NCI-H2196 treated with DMSO at 0.1 percent for 48 hours (cell line): ENCODE data around the gene HMG20A.
"Not testable (repeated sequence)": the region's sequence is repeated elsewhere in the genome, so short reads cannot be mapped to it uniquely, and the experiment has no call there.

Experiments used
- DNase-seq: peaks from one replicate; lab custom pipeline; 2025; ENCODE audit not compliant: unreplicated experiment; lab: John Stamatoyannopoulos, UW

Gene HMG20A

DNA sequence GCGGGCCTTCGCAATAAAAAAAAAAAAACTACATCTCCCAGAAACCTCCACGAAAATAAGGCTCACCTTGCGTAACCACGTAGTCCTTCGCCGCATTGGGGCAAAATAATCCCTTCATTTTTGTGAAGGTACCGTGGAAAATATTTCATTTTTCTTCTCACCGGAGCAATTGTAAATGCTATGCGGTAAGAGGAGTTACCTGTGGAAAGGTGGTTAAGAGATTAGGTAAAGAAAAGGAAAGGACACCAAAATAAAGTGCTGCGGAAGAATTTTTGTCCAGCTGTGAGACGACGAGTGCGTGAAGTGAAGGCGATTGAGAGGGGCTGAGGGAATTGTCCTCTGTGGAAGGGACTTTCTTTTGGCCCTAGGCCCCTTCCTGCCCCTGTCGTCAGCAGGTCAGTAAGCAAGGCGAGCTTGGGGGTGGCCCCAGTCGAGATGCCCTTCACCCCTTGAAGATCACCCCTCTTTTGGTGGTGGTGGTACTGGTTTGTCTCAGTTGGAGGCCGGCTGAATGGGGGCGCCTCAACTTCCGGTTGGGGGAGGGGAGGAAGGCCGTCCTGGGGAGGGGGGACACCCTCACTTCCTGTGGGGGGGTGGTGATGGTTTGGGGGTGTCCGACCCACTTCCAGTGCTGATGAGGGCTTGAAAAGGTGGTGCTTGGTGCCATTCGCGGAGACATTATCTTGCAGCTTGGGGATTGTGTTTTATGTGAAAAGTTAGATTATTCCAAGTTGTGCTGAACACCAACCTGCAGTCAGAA lies at the start of gene HMG20A:
TSS of gene HMG20A (plus strand) at position 279 of the 760 bp plus-strand sequence. CDS start 37,520 bp downstream, outside the sequence.
- DNase-seq = peak; percentile 68

DNA sequence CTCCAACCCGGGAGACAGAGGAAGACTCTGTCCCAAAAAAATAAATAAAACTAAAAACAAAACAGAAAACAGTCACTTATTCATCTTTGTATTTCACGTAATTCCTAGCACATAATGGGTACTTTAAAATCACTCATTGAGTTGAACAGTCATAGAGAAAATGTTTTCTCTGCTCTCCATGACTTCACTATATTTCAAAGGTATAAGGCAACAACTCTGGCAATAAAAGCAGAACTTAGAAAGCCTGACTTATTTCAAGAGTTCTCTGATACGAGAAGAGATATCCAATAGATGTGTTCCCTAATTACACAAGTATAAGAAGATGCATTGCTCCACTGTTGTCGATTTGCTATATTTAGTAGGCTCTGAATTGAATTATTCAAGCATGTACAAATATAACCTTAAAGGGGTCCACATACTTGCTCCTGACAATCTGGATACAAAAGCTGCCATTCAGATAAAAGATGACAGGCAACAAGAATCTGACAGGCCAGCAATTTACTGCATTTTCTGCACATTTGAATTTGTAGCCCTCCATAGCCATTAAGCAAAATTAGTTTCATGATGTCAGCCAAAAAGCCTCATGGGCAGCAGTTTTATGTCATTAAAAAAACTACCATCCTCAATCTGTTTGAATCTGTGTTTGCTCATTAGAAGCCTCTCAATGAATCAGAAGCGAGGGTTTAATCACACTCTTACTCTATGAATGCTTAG lies 48.7 kb upstream of the HMG20A start:
- DNase-seq = no peak

DNA sequence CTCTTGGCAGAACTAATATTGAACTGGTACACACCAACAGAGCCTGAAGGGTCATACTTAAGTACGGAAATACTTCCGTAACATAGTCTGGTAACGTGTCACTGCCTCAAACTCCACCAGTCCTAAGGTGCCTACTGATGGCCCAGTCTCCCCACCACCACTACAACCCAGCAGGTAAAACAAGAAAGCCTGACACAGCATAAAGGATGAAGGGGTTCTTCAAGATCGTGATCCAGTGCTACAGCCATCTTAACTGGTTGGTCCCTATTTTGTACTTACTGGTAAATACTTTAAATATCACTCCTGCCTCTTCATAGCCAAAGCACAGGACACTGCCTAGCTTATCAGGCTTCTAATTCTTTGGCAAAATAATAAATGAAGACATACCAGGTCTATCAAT lies 47.2 kb upstream of the HMG20A start:
- DNase-seq = no peak

DNA sequence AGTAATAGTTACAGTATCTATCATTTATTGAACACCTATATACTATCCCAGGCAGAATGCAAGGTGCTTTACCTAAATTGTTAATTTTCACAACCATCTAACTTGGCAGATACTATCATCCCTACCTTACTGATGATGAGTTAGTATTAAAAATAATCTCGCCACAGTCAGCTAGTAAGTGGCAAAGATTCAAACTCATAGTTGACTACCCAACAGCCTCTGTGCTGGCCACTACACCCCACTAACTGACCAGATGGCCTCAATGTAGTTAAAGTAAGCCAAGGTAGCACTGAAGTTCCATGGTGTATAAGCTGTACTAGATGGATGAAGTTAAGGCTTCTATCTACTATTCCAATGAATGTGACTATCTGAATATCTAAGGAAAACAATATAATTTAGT lies 45.6 kb upstream of the HMG20A start:
- DNase-seq = no peak

DNA sequence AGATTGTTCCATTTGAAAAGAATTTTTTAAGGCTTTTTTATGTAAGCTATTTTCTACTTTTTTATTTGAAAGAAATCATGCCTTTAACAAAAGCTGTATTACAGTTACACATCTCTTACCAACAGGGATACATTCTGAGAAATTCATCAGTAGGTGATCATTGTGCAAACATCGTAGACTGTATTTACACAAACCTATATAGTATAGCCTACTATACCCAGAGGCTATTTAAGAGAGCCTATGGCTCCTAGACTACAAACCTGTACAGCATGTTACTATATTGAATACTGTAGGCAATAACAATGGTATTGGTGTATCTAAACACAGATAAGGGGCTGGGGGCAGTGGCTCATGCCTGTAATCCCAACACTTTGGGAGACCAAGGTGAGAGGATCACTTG lies 43.9 kb upstream of the HMG20A start:
- DNase-seq = no peak

DNA sequence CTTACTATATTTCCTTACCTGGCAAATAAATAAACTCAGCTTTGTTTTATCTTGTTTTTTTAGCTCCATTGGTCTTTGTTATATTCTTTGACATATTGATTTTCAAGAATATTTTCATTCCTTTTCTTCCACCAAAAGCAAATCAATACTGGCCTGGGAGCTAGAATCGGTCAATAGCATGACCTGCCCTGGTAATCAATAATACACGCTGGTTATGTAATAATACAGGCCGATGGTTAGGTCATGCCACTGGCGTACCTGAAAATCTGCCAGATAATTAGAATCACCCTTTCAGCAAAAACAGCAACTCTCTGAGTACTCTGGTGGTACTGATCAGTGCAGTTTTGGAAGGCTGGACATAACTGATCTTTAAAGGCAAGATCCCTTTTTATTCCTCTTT lies 40.7 kb upstream of the HMG20A start:
- no peak for DNase-seq

DNA sequence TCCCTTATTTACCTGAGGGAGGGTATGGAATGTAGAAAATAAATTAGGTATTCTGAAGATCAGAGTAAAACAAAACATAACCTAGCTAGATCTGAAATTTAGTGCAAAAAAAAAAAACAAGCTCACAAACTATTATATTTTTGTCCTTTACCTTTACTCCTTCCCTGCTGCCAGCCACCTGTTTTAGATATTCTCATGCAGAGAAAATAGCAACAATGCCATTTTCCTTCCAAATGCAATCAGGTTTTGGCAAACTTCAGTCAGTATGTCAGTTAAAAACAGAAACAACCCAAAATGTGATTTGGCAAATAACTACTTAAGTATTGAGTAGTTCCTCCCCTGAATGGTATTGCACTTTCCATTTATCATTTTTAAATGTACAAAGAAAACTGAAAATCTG lies 36.6 kb upstream of the HMG20A start:
- no peak for DNase-seq

DNA sequence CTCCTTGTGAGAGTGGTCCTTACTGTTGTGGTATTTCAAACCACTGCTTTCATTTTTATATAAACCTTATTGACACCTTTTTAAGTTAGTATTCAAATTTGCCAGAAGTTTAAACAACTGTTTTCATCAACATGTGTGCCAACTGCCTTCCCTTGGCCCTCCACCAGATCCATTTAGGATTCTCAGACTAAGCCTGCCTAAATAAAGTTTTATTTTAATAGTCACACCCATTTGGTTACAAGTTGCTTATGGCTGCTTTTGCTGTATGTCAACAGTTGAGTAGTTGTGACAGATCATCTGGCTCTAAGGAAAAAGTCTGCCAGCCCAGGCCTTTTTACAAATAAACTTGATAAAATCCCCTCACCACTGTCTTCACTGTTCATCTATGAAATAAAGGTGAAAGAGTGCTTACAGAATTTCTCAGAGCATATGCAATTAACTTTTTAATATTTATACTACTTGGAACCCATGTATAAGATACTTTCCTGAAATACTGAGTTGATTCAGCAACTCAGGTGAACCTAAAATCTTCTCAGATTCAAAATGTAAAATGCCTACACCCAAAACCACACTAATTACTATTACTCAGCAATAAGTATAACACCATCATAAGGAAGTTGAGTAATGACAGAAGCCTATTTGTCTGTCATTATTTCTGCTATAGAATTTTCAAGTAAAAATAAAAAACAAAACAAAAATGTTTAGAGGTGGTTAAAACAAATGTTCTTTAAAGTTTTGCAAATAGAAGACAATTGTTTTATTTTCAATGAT lies 35.9 kb upstream of the HMG20A start:
- no peak for DNase-seq

DNA sequence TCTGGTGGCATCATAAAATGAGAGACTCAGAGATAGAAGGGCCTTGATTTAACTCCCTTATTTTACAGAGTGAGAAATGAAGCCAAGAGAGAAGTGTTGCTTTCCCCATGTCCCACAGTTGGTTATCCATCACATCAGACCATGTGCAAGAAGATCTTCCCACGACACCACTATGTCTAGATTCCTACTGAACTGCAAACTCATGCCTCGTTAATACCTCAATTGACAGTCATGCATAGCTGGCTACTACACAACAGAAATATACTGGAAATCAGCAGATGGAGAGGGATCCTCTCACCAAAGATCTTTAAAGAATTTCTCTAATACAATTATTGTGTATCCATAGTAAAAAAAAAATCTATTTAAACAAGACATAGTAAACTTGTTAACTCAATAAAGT lies 34.1 kb upstream of the HMG20A start:
- no peak for DNase-seq

DNA sequence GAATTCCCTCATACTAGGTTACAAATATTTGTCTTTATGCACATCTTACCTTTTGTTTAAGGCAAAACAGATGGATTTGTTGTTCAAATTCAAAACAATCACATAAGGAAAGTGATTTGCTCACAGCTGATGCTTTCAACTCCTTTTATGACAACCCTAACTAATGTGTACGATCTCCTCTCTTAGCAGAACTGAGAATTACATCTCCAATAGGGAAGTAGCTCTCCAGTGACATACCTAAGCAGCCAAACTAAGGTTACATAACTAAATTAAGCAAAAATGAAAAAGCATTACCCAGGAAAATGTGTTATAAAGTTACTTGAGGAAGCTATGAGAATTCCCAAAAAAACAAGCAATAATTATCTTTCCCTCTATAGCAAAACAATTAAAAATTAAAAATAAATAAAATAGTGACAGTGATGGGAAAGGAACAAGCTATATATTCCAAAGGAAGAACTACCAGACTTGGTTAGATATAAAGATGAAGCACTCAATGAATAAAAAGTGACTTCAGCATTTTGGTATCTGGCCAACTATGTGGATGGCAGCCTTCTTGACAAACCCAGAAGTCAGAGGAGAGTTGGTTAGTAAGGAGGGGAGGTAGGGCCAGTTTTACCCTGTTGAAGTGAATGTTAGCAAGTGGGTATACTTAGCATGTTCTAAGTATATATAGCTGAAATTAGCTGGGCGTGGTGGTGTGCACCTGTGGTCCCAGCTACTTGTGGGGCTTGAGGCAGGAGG lies 33.2 kb upstream of the HMG20A start:
- DNase-seq = no peak

DNA sequence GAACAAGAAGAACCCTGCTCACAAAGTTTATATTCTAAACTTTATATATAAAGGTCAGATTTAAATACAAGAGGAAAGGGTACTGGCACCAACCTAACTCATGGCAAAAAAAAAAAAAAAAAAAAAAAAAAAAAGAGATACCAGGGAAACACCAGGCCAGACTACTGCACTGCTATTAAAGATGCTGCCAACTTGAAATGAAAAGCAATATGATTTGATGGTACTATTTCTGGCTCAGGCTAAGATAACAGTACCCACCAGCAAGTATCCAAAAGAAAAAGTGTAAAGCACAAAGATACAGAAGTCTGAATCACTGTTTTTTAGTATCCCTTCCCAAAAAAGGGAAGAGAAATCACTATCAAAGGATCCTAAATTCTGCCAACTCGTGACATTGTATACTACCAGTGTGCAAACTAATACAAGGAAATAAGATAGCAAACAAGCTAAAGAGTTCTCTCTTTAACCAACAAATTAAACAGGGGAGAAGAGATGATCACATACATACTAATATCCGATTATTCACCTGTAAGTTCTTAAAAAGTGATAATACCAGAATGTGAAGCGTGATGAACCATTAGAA lies 29.2 kb upstream of the HMG20A start:
- DNase-seq = no peak

DNA sequence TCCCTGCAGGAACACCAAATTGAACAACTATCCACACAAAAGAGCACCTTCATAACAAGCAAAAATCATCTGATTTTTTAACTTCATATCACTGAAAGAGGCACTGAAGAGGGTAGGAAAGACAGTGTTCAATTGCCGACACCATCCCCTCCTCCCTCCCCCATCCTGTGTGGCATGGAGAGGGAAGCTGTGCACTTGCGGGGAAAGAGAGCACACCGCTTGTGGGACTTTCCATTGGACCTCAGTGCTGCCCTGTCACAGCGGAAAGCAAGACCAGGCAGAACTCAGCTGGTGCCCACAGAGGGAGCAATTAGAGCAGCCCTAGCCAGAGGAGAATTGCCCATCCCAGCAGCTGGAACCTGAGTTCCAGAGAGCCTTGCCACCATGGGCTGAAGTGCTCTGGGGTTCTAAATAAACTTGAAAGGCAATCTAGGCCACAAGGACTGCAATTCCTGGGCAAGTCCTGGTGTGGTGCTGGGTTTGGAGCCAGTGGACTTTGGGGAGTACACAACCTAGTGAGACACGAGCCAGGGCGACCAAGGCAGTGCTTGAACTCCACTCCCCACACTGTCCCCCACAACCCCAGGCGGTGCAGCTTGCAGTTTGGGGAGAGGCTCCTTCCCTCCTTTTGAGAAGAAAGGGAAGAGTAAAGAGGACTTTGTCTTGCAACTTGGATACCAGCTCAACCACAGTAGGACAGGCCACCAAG lies 27.8 kb upstream of the HMG20A start:
- DNase-seq = no peak

DNA sequence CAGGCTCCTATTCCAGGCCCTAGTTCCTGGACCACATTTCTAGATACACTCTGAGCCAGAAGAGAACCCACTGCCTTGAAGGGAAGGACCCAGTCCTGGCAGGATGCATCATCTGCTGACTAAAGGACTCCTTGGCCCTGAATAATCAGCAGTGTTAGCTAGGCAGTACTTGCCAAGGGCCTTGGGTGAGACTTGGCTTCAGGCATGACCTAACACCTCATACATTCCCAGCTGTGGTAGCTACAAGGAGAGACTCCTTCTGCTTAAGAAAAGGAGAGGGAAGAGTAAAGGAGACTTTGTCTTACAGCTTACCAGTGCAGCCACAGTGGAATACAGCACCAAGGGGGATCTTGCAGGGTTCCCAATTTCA lies 27.2 kb upstream of the HMG20A start:
- DNase-seq = no peak

DNA sequence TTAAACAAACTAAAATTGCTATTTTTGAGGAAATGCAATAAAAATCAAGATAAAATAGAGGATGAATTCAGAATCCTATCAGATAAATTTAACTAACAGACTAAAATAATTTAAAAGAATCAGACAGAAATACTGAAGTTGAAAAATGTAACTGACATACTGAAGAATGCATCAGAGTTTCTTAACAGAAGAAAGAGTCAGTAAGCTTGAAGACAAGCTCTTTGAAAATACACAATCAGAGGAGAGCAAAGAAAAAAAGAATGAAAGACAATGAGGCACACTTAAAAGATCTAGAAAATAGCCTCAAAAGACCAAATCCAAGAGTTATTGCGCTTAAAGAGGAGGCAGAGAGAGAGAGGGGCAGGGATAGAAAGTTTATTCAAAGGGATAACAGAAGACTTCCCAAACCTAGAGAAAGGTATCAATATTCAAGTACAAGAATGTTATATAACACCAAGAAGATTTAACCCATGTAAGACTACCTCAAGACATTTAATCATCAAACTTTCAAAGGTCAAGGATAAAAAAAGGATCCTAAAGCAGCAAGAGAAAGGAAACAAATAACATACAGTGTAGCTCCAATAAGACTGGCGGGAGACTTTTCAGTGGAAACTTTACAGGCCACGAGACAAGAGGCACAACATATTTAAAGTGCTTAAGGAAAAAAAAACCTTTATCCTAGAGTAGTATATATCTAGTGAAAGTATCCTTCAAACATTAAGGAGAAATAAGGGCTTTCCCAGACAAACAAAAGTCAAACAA lies 25.5 kb upstream of the HMG20A start:
- no peak for DNase-seq

DNA sequence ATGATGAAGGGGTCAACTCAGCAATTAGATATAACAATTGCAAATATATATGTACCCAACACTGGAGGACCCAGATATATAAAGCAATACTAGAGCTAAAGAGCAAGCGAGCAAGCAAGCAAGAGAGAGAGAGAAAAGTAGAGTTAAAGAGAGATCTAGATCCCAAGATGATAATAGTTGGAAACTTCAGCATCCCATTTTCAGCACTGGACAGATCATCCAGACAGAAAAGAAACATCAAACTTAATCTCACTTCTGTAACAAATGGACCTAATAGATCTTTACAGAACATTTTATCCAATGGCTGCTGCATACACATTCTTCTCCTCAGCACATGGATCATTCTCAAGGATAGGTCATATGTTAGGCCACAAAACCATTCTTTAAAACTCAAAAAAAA lies 24.0 kb upstream of the HMG20A start:
- no peak for DNase-seq

DNA sequence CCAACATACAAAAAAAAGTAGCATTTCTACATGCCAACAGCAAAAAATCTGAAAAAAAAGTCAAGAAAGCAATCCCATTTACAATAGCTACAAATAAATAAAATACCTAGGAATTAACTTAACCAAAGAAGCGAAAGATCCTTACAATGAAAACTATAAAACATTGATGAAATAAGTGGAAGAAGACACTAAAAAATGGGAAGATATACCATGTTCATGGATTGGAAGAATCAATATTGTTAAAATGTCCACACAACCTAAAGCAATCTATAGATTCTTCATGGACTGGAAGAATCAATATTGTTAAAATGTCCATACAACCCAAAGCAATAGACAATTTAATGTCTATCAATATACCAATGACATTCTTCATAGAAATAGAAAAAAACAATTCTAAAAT lies 21.8 kb upstream of the HMG20A start:
- DNase-seq = no peak

DNA sequence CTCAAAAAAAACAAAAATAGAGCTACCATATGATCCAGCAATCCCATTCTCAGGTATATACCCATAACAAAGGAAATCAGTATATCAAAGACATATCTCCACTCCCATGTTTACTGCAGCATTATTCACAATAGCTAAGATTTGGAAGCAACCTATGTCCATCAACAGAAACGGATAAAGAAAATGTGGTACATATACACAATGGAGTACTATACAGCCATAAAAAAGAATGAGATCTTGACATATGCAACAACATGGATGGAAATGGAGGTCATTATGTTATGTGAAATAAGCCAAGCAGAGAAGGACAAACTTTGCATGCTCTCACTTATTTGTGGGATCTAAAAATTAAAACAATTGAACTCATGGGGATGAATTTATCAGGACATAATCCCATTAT lies 20.4 kb upstream of the HMG20A start:
- no peak for DNase-seq

DNA sequence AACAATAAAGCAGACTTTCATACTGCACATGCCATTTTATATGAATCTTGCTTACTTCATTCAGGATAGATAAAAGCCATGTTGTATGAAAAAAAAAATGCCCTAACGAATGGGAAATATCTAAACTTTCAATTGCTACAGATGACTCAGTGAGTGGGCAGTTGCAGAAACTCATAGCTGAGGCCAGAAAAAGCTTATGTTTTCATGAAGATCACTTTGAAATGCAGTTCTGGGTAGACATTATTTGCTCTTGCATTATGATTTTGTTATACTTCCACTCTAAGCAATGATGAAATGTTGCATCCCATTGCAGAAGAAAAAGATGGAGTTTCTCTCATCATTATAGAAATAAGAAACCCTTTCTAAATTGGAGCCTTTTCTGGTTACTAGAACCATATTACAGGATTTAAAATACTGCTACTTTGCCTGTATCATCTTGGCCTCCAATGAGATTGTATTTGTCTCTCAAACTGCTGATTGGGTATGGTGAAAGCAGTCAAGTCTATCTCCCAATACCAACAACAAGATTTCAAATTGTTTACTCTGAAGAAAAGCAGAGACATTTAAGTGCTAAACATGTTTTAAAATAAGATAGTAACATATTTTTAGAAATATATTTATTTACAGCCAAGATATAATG lies 17.8 kb upstream of the HMG20A start:
- DNase-seq = no peak

DNA sequence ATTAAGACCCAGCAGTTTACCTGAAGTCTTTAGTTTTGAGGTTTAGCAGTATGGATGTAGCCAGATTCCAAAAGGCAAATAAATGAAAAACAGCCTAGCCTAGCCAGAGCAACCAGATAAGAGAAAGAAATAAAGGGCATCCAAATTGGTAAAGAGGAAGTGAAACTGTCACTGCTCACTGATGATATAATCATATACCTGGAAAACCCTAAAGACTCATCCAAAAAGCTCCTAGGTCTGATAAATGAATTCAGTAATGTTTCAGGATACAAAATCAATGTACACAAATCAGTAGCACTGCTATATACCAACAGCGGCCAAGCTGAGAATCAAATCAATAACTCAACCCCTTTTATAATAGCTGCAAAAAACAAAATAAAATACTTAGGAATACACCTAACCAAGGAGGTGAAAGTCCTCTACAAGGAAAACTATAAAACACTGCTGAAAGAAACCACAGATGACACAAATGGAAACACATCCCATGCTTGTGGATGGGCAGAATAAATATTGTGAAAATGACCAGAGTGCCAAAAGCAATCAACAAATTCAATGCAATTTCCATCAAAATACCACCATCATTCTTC lies 14.4 kb upstream of the HMG20A start:
- not testable (repeated sequence) for DNase-seq
